Tibial artery (tissue), 4 donors: ENCODE measurements around the gene VAMP2.
A peak's percentile ranks its signal among the peaks of the same experiment; 100 is the strongest.

ENCODE experiments used
- DNase-seq, 2 donors: peaks; one replicate each; pipeline ENCODE4 v3.0.0-alpha.2; 2019
- H3K27ac ChIP-seq, 2 donors: fragments of 200-600 bp; sonication (generic) in 1 of 2; 1 replicate in 1 of 2; 2 replicates in 1 of 2; pipeline ENCODE4 v1.5.1; 2018 to 2019; ENCODE audit warnings: mild to moderate bottlenecking in 1 of 2
- H3K27me3 ChIP-seq, 2 donors: fragments of 200-600 bp; sonication (generic) in 1 of 2; one replicate each; pipeline versions ENCODE4 v1.5.1 to v1.6.0; 2016 to 2019
- H3K36me3 ChIP-seq, 3 donors: fragments of 200-600 bp; sonication (generic) in 2 of 3; one replicate each; pipeline ENCODE4 v1.5.1; 2016 to 2019; ENCODE audit warnings: mild to moderate bottlenecking in 2 of 3
- H3K4me1 ChIP-seq, 4 donors: fragments of 200-600 bp; sonication (generic) in 2 of 4; 1 replicate in 3 of 4; 2 replicates in 1 of 4; pipeline ENCODE4 v1.5.1; 2016 to 2019
- H3K4me3 ChIP-seq, 2 donors: fragments of 200-600 bp; sonication (generic) in 1 of 2; 1 replicate in 1 of 2; 2 replicates in 1 of 2; pipeline ENCODE4 v1.5.1; 2018 to 2019; ENCODE audit warnings: mild to moderate bottlenecking in 2 of 2
- H3K9me3 ChIP-seq, 3 donors: fragments of 200-600 bp; sonication (generic) in 1 of 3; one replicate each; pipeline ENCODE4 v1.5.1; 2016 to 2019
- CTCF ChIP-seq, 2 experiments: fragments of 200-600 bp in 1 of 2; fragments of 450-650 bp in 1 of 2; IDR thresholded peaks; one replicate each; pipeline ENCODE4 v1.5.1; 2017 to 2019; ENCODE audit warnings: antibody characterized with exemption in 2 of 2, mild to moderate bottlenecking in 1 of 2, moderate library complexity in 1 of 2
- intact Hi-C: fragments of 100-400 bp; cut with DNase I; formaldehyde crosslinking; loops from one replicate; pipeline ENCODE4 v1.15.0; 2023; ENCODE audit warnings: low total_unique reads

Gene VAMP2

GRCh38 chr17:8158267-8159031 lies 4.3 kb downstream of the VAMP2 start:
- Histone ChIP-seq H3K4me1 (peaks cover 0 to 57% (median 33%) of the 10 kb centered on the region in 4 donors), H3K36me3 (peaks cover 0 to 26% (median 19%) of the 10 kb centered on the region in 3 donors), H3K27ac (peak overlapping the region; percentile 99 to 100), H3K4me3 (peak overlapping the region in 1 of 2 donors; percentile 27), H3K9me3 (no peaks in the 10 kb centered on the region), H3K27me3 (no peaks in the 10 kb centered on the region)
- TF ChIP-seq CTCF (IDR thresholded peaks at IDR 0.05): peak; percentile 90 to 94
- intact Hi-C loops: loop anchor here (10.0 kb wide), 1 partner anchor 314 kb away; no protein-coding TSS in a partner anchor
- DNase-seq: peak; percentile 95 to 97

GRCh38 chr17:8156246-8156992 lies 6.3 kb downstream of the VAMP2 start:
- Histone ChIP-seq H3K4me1 (peaks cover 0 to 54% (median 33%) of the 10 kb centered on the region in 4 donors), H3K27ac (peak overlapping the region; percentile 99 to 100), H3K36me3 (peaks cover 17 to 36% (median 31%) of the 10 kb centered on the region in 3 donors), H3K9me3 (no peaks in the 10 kb centered on the region), H3K4me3 (peak overlapping the region; percentile 86 to 91), H3K27me3 (no peaks in the 10 kb centered on the region)
- intact Hi-C loops: loop anchor here (10.0 kb wide), 1 partner anchor 312 kb away; no protein-coding TSS in a partner anchor
- TF ChIP-seq CTCF (IDR thresholded peaks at IDR 0.05): peak in 1 of 2 experiments; percentile 24
- peak; percentile 100 for DNase-seq

GRCh38 chr17:8155996-8156245 lies 6.8 kb downstream of the VAMP2 start:
- Histone ChIP-seq H3K4me1 (peaks cover 0 to 50% (median 30%) of the 10 kb centered on the region in 4 donors), H3K27ac (peak overlapping the region; percentile 99 to 100), H3K27me3 (no peaks in the 10 kb centered on the region), H3K9me3 (no peaks in the 10 kb centered on the region), H3K4me3 (peak overlapping the region; percentile 86 to 91), H3K36me3 (peaks cover 17 to 32% (median 26%) of the 10 kb centered on the region in 3 donors)
- DNase-seq: no peak
- intact Hi-C loops: loop anchor here (10.0 kb wide), 1 partner anchor 311 kb away; no protein-coding TSS in a partner anchor
- no peak for TF ChIP-seq CTCF (IDR thresholded peaks at IDR 0.05)

GRCh38 chr17:8155231-8155995 lies 7.3 kb downstream of the VAMP2 start:
- peak overlapping the region; percentile 86 to 91 for H3K4me3 ChIP-seq
- TF ChIP-seq CTCF (IDR thresholded peaks at IDR 0.05): no peak
- no peak for DNase-seq
- peaks cover 0 to 50% (median 30%) of the 10 kb centered on the region in 4 donors for H3K4me1 ChIP-seq
- no peaks in the 10 kb centered on the region for H3K27me3 ChIP-seq
- H3K27ac ChIP-seq: peak overlapping the region; percentile 99 to 100
- intact Hi-C loops: loop anchor here (10.0 kb wide), 1 partner anchor 311 kb away; no protein-coding TSS in a partner anchor
- H3K9me3 ChIP-seq: no peaks in the 10 kb centered on the region
- H3K36me3 ChIP-seq: peaks cover 22 to 32% (median 27%) of the 10 kb centered on the region in 3 donors

- intact Hi-C loops: loop anchor here (10.0 kb wide), 1 partner anchor 310 kb away; no protein-coding TSS in a partner anchor
- Histone ChIP-seq H3K36me3 (peaks cover 29 to 36% (median 29%) of the 10 kb centered on the region in 3 donors), H3K4me1 (peaks cover 0 to 52% (median 37%) of the 10 kb centered on the region in 4 donors), H3K9me3 (no peaks in the 10 kb centered on the region), H3K4me3 (peak overlapping the region; percentile 86 to 91), H3K27me3 (no peaks in the 10 kb centered on the region), H3K27ac (peak overlapping the region; percentile 99 to 100)
- DNase-seq: no peak
- TF ChIP-seq CTCF (IDR thresholded peaks at IDR 0.05): no peak
These were observed 8.1 kb downstream of the VAMP2 start for GRCh38 chr17:8154608-8155155.
